OCI-LY7 (cell line): Measurements from ENCODE around the gene IFIT1.

Source experiments
- EZH2phosphoT487 ChIP-seq: fragments of 200-600 bp; sonication (generic); IDR thresholded peaks from 2 replicates; pipeline ENCODE4 v1.6.1; 2018; ENCODE audit warnings: low read depth, borderline replicate concordance, mild to moderate bottlenecking, mixed run types, antibody characterized with exemption, low read length, moderate library complexity, mixed read lengths
- TF ChIP-seq, protein P1 (sequence below): fragments of 200-600 bp; sonication (generic); conservative IDR thresholded peaks from 2 replicates; pipeline ENCODE4 v1.5.1; 2014; ENCODE audit warnings: mild to moderate bottlenecking, antibody characterized with exemption, low read length, moderate library complexity, mixed read lengths

- TF ChIP-seq, protein P1, sequence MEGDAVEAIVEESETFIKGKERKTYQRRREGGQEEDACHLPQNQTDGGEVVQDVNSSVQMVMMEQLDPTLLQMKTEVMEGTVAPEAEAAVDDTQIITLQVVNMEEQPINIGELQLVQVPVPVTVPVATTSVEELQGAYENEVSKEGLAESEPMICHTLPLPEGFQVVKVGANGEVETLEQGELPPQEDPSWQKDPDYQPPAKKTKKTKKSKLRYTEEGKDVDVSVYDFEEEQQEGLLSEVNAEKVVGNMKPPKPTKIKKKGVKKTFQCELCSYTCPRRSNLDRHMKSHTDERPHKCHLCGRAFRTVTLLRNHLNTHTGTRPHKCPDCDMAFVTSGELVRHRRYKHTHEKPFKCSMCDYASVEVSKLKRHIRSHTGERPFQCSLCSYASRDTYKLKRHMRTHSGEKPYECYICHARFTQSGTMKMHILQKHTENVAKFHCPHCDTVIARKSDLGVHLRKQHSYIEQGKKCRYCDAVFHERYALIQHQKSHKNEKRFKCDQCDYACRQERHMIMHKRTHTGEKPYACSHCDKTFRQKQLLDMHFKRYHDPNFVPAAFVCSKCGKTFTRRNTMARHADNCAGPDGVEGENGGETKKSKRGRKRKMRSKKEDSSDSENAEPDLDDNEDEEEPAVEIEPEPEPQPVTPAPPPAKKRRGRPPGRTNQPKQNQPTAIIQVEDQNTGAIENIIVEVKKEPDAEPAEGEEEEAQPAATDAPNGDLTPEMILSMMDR, result no peak
- no peak for TF ChIP-seq EZH2phosphoT487
These were observed 17.7 kb upstream of the IFIT1 start for GRCh38 chr10:89374713-89375141.
